Parathyroid adenoma (tissue), 2 donors: ENCODE measurements around the gene EPDR1.

ENCODE experiments used
- H2AFZ ChIP-seq: fragments of 300-600 bp; sonication (generic); one replicate; pipeline ENCODE4 v1.7.0; 2017; ENCODE audit warnings: antibody characterized with exemption, mild to moderate bottlenecking
- H3K27ac ChIP-seq: fragments of 300-600 bp; sonication (generic); one replicate; pipeline ENCODE4 v1.7.0; 2017
- H3K27me3 ChIP-seq: fragments of 300-600 bp; sonication (generic); one replicate; pipeline ENCODE4 v1.7.0; 2017; ENCODE audit warnings: low read length; ENCODE audit not compliant: control insufficient read depth, insufficient read depth
- H3K36me3 ChIP-seq: fragments of 300-600 bp; sonication (generic); one replicate; pipeline ENCODE4 v1.7.0; 2017; ENCODE audit warnings: low read length; ENCODE audit not compliant: control insufficient read depth, insufficient read depth
- H3K4me1 ChIP-seq: fragments of 300-600 bp; sonication (generic); one replicate; pipeline ENCODE4 v1.7.0; 2017; ENCODE audit warnings: control low read depth
- H3K4me2 ChIP-seq: fragments of 300-600 bp; sonication (generic); one replicate; pipeline ENCODE4 v1.7.0; 2017; ENCODE audit warnings: low read length
- H3K4me3 ChIP-seq: fragments of 300-600 bp; sonication (generic); one replicate; pipeline ENCODE4 v1.7.0; 2017; ENCODE audit warnings: low read depth, low read length
- H3K79me2 ChIP-seq: fragments of 300-600 bp; sonication (generic); one replicate; pipeline ENCODE4 v1.7.0; 2017; ENCODE audit warnings: control low read depth
- H3K9ac ChIP-seq: fragments of 300-600 bp; sonication (generic); one replicate; pipeline ENCODE4 v1.7.0; 2017; ENCODE audit warnings: mild to moderate bottlenecking
- H3K9me3 ChIP-seq: fragments of 300-600 bp; sonication (generic); one replicate; pipeline ENCODE4 v1.7.0; 2017; ENCODE audit warnings: low read length; ENCODE audit not compliant: control insufficient read depth
- TF ChIP-seq, protein P1 (sequence below): fragments of 300-600 bp; sonication (generic); IDR thresholded peaks from one replicate; pipeline ENCODE4 v1.7.0; 2017; ENCODE audit warnings: antibody characterized with exemption, mild to moderate bottlenecking
- donor health status: primary hyperparathyroidism.

EPDR1 gene

DNA sequence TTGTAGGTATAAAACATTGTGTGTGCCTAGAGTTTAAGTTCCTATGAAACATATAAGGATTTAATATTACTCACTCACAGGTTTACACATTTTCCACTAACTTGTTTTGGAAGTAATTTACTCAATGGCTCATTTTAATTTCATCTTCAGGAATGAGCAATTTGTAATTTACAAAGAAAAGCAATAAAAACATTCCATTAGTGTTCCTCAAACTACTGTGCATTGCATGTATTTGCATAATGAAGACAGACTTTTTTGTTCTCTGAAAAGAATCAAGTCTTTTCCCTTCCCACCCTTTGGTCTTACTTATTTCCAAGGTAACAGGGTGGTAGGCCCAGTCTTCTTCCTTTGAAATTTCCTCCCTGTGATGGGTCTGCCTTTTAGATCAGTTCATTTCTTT is 61.2 kb downstream of the EPDR1 start:
- TF ChIP-seq, protein P1, sequence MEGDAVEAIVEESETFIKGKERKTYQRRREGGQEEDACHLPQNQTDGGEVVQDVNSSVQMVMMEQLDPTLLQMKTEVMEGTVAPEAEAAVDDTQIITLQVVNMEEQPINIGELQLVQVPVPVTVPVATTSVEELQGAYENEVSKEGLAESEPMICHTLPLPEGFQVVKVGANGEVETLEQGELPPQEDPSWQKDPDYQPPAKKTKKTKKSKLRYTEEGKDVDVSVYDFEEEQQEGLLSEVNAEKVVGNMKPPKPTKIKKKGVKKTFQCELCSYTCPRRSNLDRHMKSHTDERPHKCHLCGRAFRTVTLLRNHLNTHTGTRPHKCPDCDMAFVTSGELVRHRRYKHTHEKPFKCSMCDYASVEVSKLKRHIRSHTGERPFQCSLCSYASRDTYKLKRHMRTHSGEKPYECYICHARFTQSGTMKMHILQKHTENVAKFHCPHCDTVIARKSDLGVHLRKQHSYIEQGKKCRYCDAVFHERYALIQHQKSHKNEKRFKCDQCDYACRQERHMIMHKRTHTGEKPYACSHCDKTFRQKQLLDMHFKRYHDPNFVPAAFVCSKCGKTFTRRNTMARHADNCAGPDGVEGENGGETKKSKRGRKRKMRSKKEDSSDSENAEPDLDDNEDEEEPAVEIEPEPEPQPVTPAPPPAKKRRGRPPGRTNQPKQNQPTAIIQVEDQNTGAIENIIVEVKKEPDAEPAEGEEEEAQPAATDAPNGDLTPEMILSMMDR, result no peak
- no peak overlapping the region for H3K27ac ChIP-seq
- H3K4me2 ChIP-seq, result no peak overlapping the region
- no peak overlapping the region for H2AFZ ChIP-seq
- no peaks in the 10 kb centered on the region for H3K27me3 ChIP-seq
- H3K9me3 ChIP-seq, result no peaks in the 10 kb centered on the region
- H3K4me3 ChIP-seq, result no peak overlapping the region
- H3K4me1 ChIP-seq, result no peaks in the 10 kb centered on the region
- no peaks in the 10 kb centered on the region for H3K36me3 ChIP-seq
- H3K9ac ChIP-seq, result no peak overlapping the region
- H3K79me2 ChIP-seq, result no peaks in the 10 kb centered on the region

DNA sequence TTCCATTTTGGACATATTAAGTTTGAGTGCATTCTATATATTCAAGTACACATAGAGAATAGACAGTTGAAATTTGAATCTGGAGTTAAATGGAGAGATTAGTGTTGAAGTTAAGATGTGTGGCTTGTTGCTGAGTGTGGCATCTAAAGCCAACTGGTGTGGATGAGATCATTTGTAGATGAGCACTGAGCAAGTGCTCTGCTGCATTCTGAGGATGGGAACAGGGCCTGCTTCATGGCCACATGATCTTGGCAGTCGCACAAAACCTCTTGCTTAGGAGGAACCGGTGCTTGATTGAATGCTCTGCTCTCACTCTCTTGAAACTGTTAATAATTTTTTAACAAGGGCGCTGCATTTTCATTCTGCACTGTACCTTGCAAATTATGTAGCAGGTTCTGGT is 62.0 kb downstream of the EPDR1 start:
- Histone ChIP-seq H3K4me1 (no peaks in the 10 kb centered on the region), H3K4me3 (no peak overlapping the region), H3K4me2 (no peak overlapping the region), H3K79me2 (no peaks in the 10 kb centered on the region), H2AFZ (no peak overlapping the region), H3K36me3 (no peaks in the 10 kb centered on the region), H3K27me3 (no peaks in the 10 kb centered on the region), H3K9ac (no peak overlapping the region), H3K9me3 (no peaks in the 10 kb centered on the region), H3K27ac (no peak overlapping the region)
- TF ChIP-seq, protein P1, result no peak

DNA sequence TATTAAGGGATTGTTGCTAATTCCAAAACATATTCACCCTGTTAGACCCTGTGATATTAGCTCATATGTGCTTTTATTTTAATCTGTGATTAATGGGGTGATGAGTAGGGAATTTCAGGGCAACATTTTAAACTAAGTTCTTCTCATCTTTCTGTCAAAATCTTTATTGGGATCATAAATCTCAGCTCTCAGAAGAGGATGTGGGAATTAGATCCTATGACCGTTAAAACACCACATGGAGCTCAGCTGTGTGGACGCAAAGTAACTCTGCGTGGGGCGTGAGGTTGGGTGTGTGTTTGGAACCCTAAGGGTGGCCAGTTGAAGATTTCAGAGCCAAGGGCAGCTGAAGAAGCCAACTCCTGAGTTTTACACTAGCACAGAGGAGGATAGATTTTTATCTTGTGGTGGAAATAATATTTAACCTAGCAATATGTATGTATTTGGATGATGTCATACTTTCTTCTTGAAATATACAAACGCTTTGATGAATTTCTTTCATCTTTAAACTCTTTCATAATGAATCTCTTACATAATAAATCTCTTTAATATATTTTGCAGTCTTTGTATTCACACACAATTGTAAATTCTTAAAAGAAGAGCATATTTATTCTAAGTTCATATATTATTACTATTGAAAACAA is 64.4 kb downstream of the EPDR1 start:
- H2AFZ ChIP-seq, result no peak overlapping the region
- no peaks in the 10 kb centered on the region for H3K27me3 ChIP-seq
- no peak overlapping the region for H3K4me3 ChIP-seq
- no peaks in the 10 kb centered on the region for H3K36me3 ChIP-seq
- no peak overlapping the region for H3K9ac ChIP-seq
- H3K27ac ChIP-seq, result no peak overlapping the region
- no peaks in the 10 kb centered on the region for H3K79me2 ChIP-seq
- no peaks in the 10 kb centered on the region for H3K9me3 ChIP-seq
- TF ChIP-seq, protein P1, result no peak
- H3K4me2 ChIP-seq, result no peak overlapping the region
- H3K4me1 ChIP-seq, result no peaks in the 10 kb centered on the region

DNA sequence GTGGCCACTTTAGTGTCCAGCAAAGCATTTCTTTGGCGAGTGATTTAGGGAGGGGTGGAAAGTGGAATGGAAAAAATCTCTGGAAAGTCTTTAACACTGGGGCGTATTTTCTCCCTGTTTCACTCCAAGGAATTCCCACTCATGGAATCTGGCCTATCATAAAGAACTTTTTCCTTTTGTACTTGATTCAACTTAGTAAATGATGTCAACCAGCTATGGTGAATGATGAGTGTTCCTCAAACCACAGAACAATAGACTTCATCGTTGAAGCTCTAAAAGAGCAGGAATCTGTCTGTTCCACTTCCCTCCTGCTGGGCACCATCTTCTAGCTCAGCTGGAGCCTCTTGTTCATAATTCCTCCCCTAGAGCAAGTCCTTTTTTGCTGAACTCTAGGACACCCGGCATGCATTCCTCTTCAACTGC is 66.5 kb downstream of the EPDR1 start:
- H3K4me3 ChIP-seq, result no peak overlapping the region
- no peaks in the 10 kb centered on the region for H3K79me2 ChIP-seq
- H3K36me3 ChIP-seq, result no peaks in the 10 kb centered on the region
- H3K27me3 ChIP-seq, result no peaks in the 10 kb centered on the region
- H3K4me2 ChIP-seq, result no peak overlapping the region
- H3K27ac ChIP-seq, result no peak overlapping the region
- TF ChIP-seq, protein P1, result no peak
- no peaks in the 10 kb centered on the region for H3K4me1 ChIP-seq
- H3K9me3 ChIP-seq, result no peaks in the 10 kb centered on the region
- H2AFZ ChIP-seq, result no peak overlapping the region
- no peak overlapping the region for H3K9ac ChIP-seq

DNA sequence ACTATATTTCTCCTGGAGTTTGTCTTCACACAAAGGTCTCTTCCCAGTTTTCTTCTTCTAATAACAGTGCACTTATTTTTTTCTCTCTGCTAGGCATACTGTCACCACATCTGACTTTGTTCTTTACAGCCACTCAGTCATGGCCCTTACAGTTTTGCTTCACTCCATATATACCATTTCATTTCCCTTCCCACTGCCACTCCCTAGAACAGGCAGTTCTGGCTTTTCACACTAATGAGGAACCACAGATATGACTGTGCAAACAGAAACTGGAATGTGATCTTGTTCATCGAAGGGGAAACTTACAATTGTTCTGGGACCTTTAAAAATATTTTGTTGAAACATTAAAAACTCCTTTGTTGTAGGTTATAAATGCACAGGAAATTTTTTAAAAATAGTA is 67.3 kb downstream of the EPDR1 start:
- TF ChIP-seq, protein P1, result no peak
- H3K36me3 ChIP-seq, result no peaks in the 10 kb centered on the region
- H3K9me3 ChIP-seq, result no peaks in the 10 kb centered on the region
- H3K27me3 ChIP-seq, result no peaks in the 10 kb centered on the region
- H3K27ac ChIP-seq, result no peak overlapping the region
- H3K4me3 ChIP-seq, result no peak overlapping the region
- H3K79me2 ChIP-seq, result no peaks in the 10 kb centered on the region
- no peak overlapping the region for H2AFZ ChIP-seq
- no peak overlapping the region for H3K9ac ChIP-seq
- H3K4me1 ChIP-seq, result no peaks in the 10 kb centered on the region
- no peak overlapping the region for H3K4me2 ChIP-seq
